ENCODE measurements around the gene CDC27. TPM values are rescaled to one million over a fixed set of nuclear protein-coding genes. Genes with fewer than 3 reads are reported as not detected.

CDC27 gene
- total RNA-seq, 1 donor from 2014 or later, result 76.6 TPM

DNA sequence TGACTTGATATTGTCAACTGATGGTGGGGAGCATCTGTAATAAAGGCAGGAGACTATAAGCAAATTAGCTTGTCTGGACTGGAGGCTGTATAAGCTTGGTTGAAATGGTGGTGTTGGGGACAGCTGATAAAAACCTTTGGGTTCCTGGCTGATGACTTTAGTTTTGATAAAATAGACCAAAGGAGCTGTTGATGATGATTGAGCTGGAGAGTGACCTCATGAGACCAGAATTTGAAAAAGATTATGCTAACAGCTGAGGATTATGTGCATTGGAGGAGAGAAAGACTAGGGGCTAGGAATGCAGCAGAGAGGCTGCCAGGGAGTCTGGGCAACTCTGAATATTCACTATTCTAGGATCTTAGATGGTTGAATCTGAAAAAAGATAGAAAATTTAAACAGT is 8.7 kb upstream of the CDC27 start:
- Histone ChIP-seq H3K36me3 (no peaks in the 10 kb centered on the region), H3K27ac (no peak overlapping the region), H3K4me3 (no peak overlapping the region), H3K4me1 (no peaks in the 10 kb centered on the region), H3K9me3 (no peaks in the 10 kb centered on the region), H3K27me3 (ENCODE audit: low read depth) (no peaks in the 10 kb centered on the region)
- no peak for DNase-seq
- TF ChIP-seq, protein P1, sequence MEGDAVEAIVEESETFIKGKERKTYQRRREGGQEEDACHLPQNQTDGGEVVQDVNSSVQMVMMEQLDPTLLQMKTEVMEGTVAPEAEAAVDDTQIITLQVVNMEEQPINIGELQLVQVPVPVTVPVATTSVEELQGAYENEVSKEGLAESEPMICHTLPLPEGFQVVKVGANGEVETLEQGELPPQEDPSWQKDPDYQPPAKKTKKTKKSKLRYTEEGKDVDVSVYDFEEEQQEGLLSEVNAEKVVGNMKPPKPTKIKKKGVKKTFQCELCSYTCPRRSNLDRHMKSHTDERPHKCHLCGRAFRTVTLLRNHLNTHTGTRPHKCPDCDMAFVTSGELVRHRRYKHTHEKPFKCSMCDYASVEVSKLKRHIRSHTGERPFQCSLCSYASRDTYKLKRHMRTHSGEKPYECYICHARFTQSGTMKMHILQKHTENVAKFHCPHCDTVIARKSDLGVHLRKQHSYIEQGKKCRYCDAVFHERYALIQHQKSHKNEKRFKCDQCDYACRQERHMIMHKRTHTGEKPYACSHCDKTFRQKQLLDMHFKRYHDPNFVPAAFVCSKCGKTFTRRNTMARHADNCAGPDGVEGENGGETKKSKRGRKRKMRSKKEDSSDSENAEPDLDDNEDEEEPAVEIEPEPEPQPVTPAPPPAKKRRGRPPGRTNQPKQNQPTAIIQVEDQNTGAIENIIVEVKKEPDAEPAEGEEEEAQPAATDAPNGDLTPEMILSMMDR (IDR thresholded peaks at IDR 0.05), result no peak
- intact Hi-C loops (cut with DNase I), result no loop called here
- ATAC-seq, result no peak

DNA sequence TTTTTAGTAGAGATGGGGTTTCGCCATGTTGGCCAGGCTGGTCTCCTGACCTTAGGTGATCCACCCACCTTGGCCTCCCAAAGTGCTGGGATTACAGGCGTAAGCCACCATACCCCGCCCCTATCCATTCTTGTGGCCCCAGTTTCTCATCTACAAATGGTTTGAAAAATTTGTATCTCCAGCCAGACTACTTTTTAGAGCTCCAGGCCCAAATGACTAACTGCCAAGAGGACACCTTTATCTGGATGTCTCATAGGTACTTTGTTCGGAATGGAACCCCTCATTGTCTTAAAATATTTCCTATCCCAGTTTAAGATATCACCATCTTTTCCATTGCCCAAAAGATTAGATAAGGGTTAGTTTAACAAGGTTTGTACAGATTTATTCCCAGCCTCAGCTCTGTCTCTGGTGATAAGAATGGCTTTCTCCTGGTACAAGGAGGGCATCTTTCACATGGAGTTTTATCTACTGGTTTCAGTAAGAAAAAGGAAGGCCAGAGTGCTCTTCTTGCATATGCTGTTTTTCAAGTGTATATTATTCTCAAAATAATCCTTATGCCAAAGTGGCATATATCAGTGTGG is 4.9 kb upstream of the CDC27 start:
- Histone ChIP-seq H3K27me3 (ENCODE audit: low read depth) (no peaks in the 10 kb centered on the region), H3K27ac (no peak overlapping the region), H3K4me1 (no peaks in the 10 kb centered on the region), H3K4me3 (no peak overlapping the region), H3K9me3 (no peaks in the 10 kb centered on the region), H3K36me3 (no peaks in the 10 kb centered on the region)
- intact Hi-C loops (cut with DNase I), result no loop called here
- TF ChIP-seq, protein P1 (IDR thresholded peaks at IDR 0.05), result no peak
- no peak for DNase-seq
- ATAC-seq, result no peak

DNA sequence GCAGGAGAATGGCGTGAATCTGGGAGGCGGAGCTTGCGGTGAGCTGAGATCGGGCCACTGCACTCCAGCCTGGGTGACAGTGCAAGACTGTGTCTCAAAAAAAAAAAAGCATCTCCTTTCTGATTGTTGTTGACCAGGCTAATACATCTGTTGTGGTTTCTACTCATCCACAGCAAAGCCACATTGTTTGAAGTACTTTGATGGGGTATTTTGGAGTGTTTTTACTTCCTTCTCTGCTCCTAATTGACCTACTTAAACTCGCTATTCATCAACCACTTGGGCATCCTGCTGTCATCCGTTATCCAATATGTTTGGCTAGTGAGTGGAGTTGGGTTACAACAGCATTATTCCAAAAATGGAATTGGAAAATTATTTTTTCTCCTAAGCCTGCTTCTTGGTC is 3.5 kb upstream of the CDC27 start:
- Histone ChIP-seq H3K36me3 (no peaks in the 10 kb centered on the region), H3K27me3 (ENCODE audit: low read depth) (no peaks in the 10 kb centered on the region), H3K4me1 (peaks cover 9% of the 10 kb centered on the region), H3K27ac (no peak overlapping the region), H3K4me3 (no peak overlapping the region), H3K9me3 (no peaks in the 10 kb centered on the region)
- DNase-seq (no peak), ATAC-seq (no peak)
- intact Hi-C loops (cut with DNase I), result no loop called here
- TF ChIP-seq, protein P1 (IDR thresholded peaks at IDR 0.05), result no peak

DNA sequence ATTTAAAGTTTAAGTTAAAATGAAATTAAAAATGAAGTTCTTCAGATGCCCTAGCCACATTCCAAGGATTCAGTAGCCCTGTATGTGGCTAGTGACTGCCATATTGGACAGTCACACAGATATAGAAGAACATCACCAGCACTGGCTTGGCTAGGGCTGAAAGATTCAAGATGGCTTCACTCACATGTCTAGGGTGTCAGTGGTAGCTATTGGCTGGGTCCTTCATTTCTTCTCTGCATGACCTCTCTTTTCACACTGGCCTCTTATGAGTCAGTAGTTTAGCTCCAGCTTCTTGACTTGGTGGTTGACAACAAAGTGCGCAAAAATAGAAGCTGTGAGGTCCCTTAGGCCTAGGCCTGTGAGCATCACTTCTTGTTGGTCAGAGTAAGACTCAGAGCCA is 1.7 kb upstream of the CDC27 start:
- Histone ChIP-seq H3K27ac (no peak overlapping the region), H3K9me3 (no peaks in the 10 kb centered on the region), H3K36me3 (no peaks in the 10 kb centered on the region), H3K4me3 (no peak overlapping the region), H3K4me1 (peaks cover 27% of the 10 kb centered on the region), H3K27me3 (ENCODE audit: low read depth) (no peaks in the 10 kb centered on the region)
- no peak for DNase-seq
- intact Hi-C loops (cut with DNase I), result no loop called here
- TF ChIP-seq, protein P1 (IDR thresholded peaks at IDR 0.05), result no peak
- ATAC-seq, result no peak

DNA sequence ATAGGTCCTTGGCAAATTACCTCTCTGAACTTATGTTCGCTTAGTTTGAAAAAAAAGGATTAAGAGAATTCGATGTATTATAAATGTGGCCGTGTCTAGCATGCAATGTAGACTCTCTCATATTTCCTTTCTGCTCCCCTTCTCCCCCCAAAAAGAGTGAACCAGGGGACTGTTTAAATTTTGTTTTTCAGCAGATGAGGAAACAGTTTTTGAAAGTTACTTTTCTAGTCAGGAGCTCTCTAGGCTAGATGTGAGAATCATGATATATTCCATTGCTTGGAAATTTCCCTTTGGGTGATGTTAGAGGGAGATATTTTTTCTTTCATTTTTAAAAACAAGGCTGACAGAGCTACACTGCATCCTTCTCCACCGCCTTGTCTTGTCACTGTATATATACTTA is 1.1 kb upstream of the CDC27 start:
- H3K4me1 ChIP-seq, result peaks cover 32% of the 10 kb centered on the region
- ATAC-seq (no peak), DNase-seq (no peak)
- intact Hi-C loops (cut with DNase I), result no loop called here
- no peaks in the 10 kb centered on the region for H3K36me3 ChIP-seq
- H3K27ac ChIP-seq, result no peak overlapping the region
- no peaks in the 10 kb centered on the region for H3K9me3 ChIP-seq
- no peak overlapping the region for H3K4me3 ChIP-seq
- TF ChIP-seq, protein P1 (IDR thresholded peaks at IDR 0.05), result no peak
- H3K27me3 ChIP-seq (ENCODE audit: low read depth), result no peaks in the 10 kb centered on the region
